Testis (tissue), 2 donors: ENCODE results near the gene MYH2.
"Not testable (repeated sequence)": the region's sequence is repeated elsewhere in the genome, so short reads cannot be mapped to it uniquely, and the experiment has no call there.

Experiments used
- POLR2A ChIP-seq: fragments of 450-650 bp; IDR thresholded peaks from one replicate; pipeline ENCODE4 v1.6.1; 2017; ENCODE audit warnings: antibody characterized with exemption, mild to moderate bottlenecking, moderate library complexity
- TF ChIP-seq, protein P1 (sequence below), 3 experiments: fragments of 450-650 bp in 2 of 3; fragments of 200-600 bp in 1 of 3; sonication (generic) in 1 of 3; IDR thresholded peaks; one replicate each; pipeline ENCODE4 v1.5.1; 2016 to 2019; ENCODE audit warnings: antibody characterized with exemption in 3 of 3, mild to moderate bottlenecking in 2 of 3, moderate library complexity in 1 of 3

DNA sequence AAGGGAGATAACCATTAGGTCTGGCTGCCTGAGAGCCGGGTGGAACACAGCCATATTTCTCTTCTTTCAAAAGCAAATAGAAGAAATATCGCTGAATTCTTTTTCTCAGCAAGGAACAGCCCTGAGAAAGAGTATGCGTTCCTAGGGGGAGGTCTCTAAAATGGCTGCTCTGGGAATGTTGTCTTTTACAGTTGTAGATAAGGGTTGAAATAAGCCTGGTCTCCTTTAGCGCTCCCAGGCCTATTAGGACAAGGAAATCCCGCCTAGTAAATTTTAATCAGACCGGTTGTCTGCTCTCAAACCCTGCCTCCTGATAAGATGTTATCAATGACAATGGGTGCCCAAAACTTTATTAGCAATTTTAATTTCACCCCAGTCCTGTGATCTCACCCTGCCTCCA lies 8.3 kb downstream of the MYH2 start:
- TF ChIP-seq, protein P1, sequence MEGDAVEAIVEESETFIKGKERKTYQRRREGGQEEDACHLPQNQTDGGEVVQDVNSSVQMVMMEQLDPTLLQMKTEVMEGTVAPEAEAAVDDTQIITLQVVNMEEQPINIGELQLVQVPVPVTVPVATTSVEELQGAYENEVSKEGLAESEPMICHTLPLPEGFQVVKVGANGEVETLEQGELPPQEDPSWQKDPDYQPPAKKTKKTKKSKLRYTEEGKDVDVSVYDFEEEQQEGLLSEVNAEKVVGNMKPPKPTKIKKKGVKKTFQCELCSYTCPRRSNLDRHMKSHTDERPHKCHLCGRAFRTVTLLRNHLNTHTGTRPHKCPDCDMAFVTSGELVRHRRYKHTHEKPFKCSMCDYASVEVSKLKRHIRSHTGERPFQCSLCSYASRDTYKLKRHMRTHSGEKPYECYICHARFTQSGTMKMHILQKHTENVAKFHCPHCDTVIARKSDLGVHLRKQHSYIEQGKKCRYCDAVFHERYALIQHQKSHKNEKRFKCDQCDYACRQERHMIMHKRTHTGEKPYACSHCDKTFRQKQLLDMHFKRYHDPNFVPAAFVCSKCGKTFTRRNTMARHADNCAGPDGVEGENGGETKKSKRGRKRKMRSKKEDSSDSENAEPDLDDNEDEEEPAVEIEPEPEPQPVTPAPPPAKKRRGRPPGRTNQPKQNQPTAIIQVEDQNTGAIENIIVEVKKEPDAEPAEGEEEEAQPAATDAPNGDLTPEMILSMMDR (IDR thresholded peaks at IDR 0.05): not testable (repeated sequence)
- not testable (repeated sequence) for TF ChIP-seq POLR2A
